BE2C (cell line): ENCODE results near the gene TRIM60.

ENCODE experiments used
- DNase-seq: peaks from one replicate; pipeline ENCODE4 v3.0.0-alpha.2; 2020
- H3K27me3 ChIP-seq: fragments of 250-450 bp; sonication (Bioruptor Pico); 2 replicates; pipeline ENCODE4 v1.5.1; 2020; ENCODE audit warnings: mild to moderate bottlenecking
- H3K36me3 ChIP-seq: fragments of 250-450 bp; sonication (Bioruptor Pico); 2 replicates; pipeline ENCODE4 v1.5.1; 2020; ENCODE audit warnings: mild to moderate bottlenecking
- H3K4me1 ChIP-seq: fragments of 250-450 bp; sonication (Bioruptor Pico); 2 replicates; pipeline ENCODE4 v1.5.1; 2020
- H3K4me3 ChIP-seq: 2 replicates; pipeline ENCODE4 v1.5.1; 2011; ENCODE audit warnings: low read depth, low read length
- H3K9me3 ChIP-seq: fragments of 250-450 bp; sonication (Bioruptor Pico); 2 replicates; pipeline ENCODE4 v1.5.1; 2020
- CTCF ChIP-seq: IDR thresholded peaks from 2 replicates; pipeline ENCODE4 v1.5.1; 2012; ENCODE audit warnings: mild to moderate bottlenecking, low read depth, low read length

The TRIM60 gene

GRCh38 chr4:165005352-165005925 is 26.4 kb upstream of the TRIM60 start:
- TF ChIP-seq CTCF = no peak
- no peak overlapping the region for H3K4me3 ChIP-seq
- no peaks in the 10 kb centered on the region for H3K9me3 ChIP-seq

DNA sequence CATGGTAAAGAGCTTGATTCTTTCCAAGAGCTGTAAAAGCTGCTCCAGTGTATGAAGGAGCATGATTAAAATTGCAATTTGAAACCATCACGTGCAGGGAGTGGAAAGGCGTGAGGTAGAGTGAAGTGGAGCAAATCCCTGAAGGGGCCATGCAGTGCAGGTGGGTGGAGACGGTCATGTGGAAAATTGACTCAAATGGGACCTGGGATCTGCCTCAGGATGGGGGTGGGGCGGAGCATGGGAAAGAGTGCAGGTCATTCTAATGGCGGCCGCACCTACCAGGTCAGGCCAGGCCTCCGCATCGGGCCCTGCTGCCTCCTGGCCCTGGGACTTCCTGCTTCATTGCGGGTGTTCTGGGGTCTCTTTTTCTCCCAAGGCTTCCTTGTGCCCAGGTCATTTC is 25.3 kb upstream of the TRIM60 start:
- no peak for TF ChIP-seq CTCF

More at GRCh38 chr4:165005352-165005925, 26.4 kb upstream of the TRIM60 start:
- Histone ChIP-seq H3K36me3 (no peaks in the 10 kb centered on the region), H3K27me3 (no peaks in the 10 kb centered on the region; the same call in none of the 2 replicates), H3K4me1 (no peaks in the 10 kb centered on the region)
- no peak for DNase-seq

DNA sequence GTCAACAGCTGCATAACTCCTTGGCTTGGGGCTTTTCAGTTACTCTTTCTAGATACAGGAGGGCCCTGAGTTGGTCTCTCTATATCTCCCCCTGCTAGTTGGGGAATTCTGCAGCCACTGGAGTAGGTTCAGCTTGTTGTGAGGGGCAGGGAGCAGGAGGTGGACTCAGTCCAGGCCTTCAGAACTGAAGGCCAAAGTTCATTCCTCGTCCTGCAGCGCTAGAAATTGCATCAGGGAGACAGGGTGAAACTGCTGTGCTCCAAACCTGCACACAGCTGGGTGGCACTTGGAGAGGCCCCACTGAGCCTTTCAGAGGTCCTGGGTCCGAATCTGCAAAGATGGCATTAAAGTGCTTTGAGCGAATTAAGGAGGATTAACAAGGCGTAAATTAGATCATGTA is 24.9 kb upstream of the TRIM60 start:
- Histone ChIP-seq H3K4me1 (no peaks in the 10 kb centered on the region), H3K9me3 (no peaks in the 10 kb centered on the region), H3K27me3 (peaks cover 5% of the 10 kb centered on the region), H3K36me3 (no peaks in the 10 kb centered on the region), H3K4me3 (no peak overlapping the region)
- TF ChIP-seq CTCF = no peak
- DNase-seq = no peak

More for the DNA sequence above, 25.3 kb upstream of the TRIM60 start:
- Histone ChIP-seq H3K4me1 (no peaks in the 10 kb centered on the region), H3K36me3 (no peaks in the 10 kb centered on the region), H3K9me3 (no peaks in the 10 kb centered on the region), H3K27me3 (peaks cover 5% of the 10 kb centered on the region), H3K4me3 (no peak overlapping the region)
- no peak for DNase-seq

- peaks cover 5% of the 10 kb centered on the region; the same call in 1 of the 2 replicates for H3K27me3 ChIP-seq
- no peak for TF ChIP-seq CTCF
- H3K4me1 ChIP-seq = no peaks in the 10 kb centered on the region
- no peaks in the 10 kb centered on the region for H3K9me3 ChIP-seq
- no peak for DNase-seq
- H3K4me3 ChIP-seq = no peak overlapping the region
- H3K36me3 ChIP-seq = no peaks in the 10 kb centered on the region
Observed at GRCh38 chr4:165009493-165010227, 22.1 kb upstream of the TRIM60 start.

DNA sequence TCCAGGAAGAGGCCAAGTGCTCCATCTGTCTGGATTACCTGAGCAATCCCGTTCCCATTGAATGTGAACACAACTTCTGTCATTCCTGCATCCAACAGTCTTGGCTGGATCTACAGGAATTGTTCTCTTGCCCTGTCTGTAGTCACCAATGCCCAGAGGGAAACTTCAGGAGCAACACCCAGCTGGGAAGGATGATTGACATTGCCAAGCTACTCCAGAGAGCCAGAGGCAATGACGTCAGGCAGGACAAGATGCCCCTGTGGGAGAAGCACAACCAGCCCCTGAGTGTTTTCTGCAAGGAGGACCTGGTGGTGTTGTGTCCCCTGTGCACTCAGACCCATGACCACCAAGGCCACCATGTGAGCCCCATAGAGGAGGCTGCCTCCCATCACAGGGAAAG is 21.3 kb upstream of the TRIM60 start:
- Histone ChIP-seq H3K4me3 (no peak overlapping the region), H3K27me3 (peaks cover 5% of the 10 kb centered on the region; the same call in 1 of the 2 replicates), H3K4me1 (no peaks in the 10 kb centered on the region), H3K36me3 (no peaks in the 10 kb centered on the region), H3K9me3 (no peaks in the 10 kb centered on the region)
- DNase-seq = no peak
- TF ChIP-seq CTCF = no peak

DNA sequence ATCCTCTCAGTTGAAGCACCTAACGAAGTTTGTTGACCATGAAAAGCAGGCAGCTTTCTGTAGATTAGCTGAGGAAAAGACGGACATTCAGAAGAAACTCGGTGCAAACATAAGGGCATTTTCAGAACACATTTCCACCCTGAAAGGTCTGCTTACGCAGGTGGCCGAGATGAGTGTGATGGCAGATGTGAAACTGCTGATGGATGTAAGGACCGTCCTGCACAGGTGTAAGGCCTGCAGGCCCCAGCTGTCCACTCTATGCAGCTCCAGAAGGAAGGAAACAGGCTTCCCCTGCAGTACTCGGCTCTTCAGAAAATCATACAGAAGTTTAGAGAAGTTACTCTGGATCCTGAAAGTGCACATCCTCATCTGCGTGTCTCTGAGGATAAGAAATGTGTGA is 20.8 kb upstream of the TRIM60 start:
- H3K36me3 ChIP-seq = no peaks in the 10 kb centered on the region
- no peaks in the 10 kb centered on the region for H3K9me3 ChIP-seq
- H3K27me3 ChIP-seq = peaks cover 5% of the 10 kb centered on the region; the same call in 1 of the 2 replicates
- no peaks in the 10 kb centered on the region for H3K4me1 ChIP-seq
- no peak overlapping the region for H3K4me3 ChIP-seq
- DNase-seq = no peak
- no peak for TF ChIP-seq CTCF
